Endothelial cell of umbilical vein (primary cell): ENCODE results near the gene TAS1R1. TPM values are rescaled to one million over a fixed set of nuclear protein-coding genes. Genes with fewer than 3 reads are reported as not detected.

Experiments used
- BruUV-seq: library from RNA; stranded (reverse); fragments of 400-500 nt; replicated peaks from 2 replicates; lab custom pipeline; 2021; lab: Mats Ljungman, UMichigan
- CTCF ChIA-PET: fragments of 300-600, 350-600 bp; sonication (Branson Sonifier 250); formaldehyde crosslinking; loops from one replicate; lab custom pipeline; 2021; ENCODE audit warnings: antibody characterized with exemption, inconsistent platforms; lab: Charles Lee
- POLR2A ChIA-PET: fragments of 300-600, 350-600 bp; sonication (Branson Sonifier 250); formaldehyde crosslinking; loops from one replicate; lab custom pipeline; 2021; ENCODE audit warnings: antibody characterized with exemption, inconsistent platforms; lab: Charles Lee
- DNase-seq: peaks from one replicate; pipeline ENCODE4 v3.0.0-alpha.2; 2011; ENCODE audit warnings: low read depth, low spot score
- FAIRE-seq: peaks from 2 replicates; lab custom pipeline; 2011; peaks lifted over from hg19 to GRCh38; lab: Jason Lieb, UNC
- H2AFZ ChIP-seq: 2 replicates; pipeline ENCODE4 v1.6.0; 2012; ENCODE audit warnings: low read depth, low read length, control low read depth, inconsistent platforms
- H3K27ac ChIP-seq: 2 replicates; pipeline ENCODE4 v1.5.1; 2011; ENCODE audit warnings: low read depth, mild to moderate bottlenecking, control low read depth, low read length, moderate library complexity; ENCODE audit not compliant: insufficient read depth
- H3K27me3 ChIP-seq, 2 experiments: 2 replicates each; pipeline versions ENCODE4 v1.6.0 to v1.6.1; 2011; ENCODE audit warnings: low read length in 2 of 2, mixed read lengths in 1 of 2; ENCODE audit not compliant: control insufficient read depth in 2 of 2, insufficient read depth in 2 of 2
- H3K36me3 ChIP-seq, 2 experiments: 2 replicates in 1 of 2; 3 replicates in 1 of 2; pipeline ENCODE4 v1.5.1; 2011; ENCODE audit warnings: low read length in 2 of 2, mild to moderate bottlenecking in 1 of 2, moderate library complexity in 1 of 2; ENCODE audit not compliant: control insufficient read depth in 2 of 2, insufficient read depth in 2 of 2; ENCODE audit errors: extremely low read depth in 1 of 2
- H3K4me1 ChIP-seq: 3 replicates; pipeline ENCODE4 v1.5.1; 2011; ENCODE audit warnings: mild to moderate bottlenecking, low read length; ENCODE audit not compliant: control insufficient read depth, insufficient read depth; ENCODE audit errors: extremely low read depth
- H3K4me2 ChIP-seq: 2 replicates; pipeline ENCODE4 v1.6.1; 2011; ENCODE audit warnings: low read length, control low read depth, mixed read lengths; ENCODE audit not compliant: insufficient read depth
- H3K4me3 ChIP-seq, 3 experiments: fragments of 200-600 bp in 1 of 3; sonication (generic), shearing (Covaris generic) in 1 of 3; replicated peaks in 1 of 3; 2 replicates each; pipeline ENCODE4 v1.5.1; 2011 to 2016; ENCODE audit warnings: control low read depth in 3 of 3, low read length in 3 of 3, mild to moderate bottlenecking in 2 of 3, inconsistent platforms in 1 of 3, low read depth in 1 of 3, moderate library complexity in 1 of 3; ENCODE audit not compliant: insufficient read depth in 1 of 3
- H3K79me2 ChIP-seq: 2 replicates; pipeline ENCODE4 v1.6.0; 2012; ENCODE audit warnings: low read length, inconsistent platforms; ENCODE audit not compliant: control insufficient read depth, insufficient read depth
- H3K9ac ChIP-seq: replicated peaks from 2 replicates; pipeline ENCODE3; 2011; ENCODE audit warnings: low read length, control low read depth; ENCODE audit not compliant: insufficient read depth; ENCODE audit errors: extremely low read depth
- H3K9me1 ChIP-seq: replicated peaks from 3 replicates; pipeline ENCODE4 v1.6.0; 2011; ENCODE audit warnings: mild to moderate bottlenecking, low read length; ENCODE audit not compliant: control insufficient read depth, insufficient read depth; ENCODE audit errors: extremely low read depth
- H3K9me3 ChIP-seq: replicated peaks from 2 replicates; pipeline ENCODE4 v1.5.1; 2012; ENCODE audit warnings: low read length, inconsistent platforms; ENCODE audit not compliant: control insufficient read depth, insufficient read depth
- H4K20me1 ChIP-seq: replicated peaks from 2 replicates; pipeline ENCODE3; 2011; ENCODE audit warnings: mild to moderate bottlenecking, low read length; ENCODE audit not compliant: control insufficient read depth, insufficient read depth; ENCODE audit errors: extremely low read depth
- EZH2 ChIP-seq: IDR thresholded peaks from 2 replicates; pipeline ENCODE4 v1.6.1; 2012; ENCODE audit warnings: borderline replicate concordance, low read depth, mild to moderate bottlenecking, moderate library complexity, low read length, inconsistent platforms; ENCODE audit not compliant: severe bottlenecking
- GATA2 ChIP-seq: IDR thresholded peaks from 2 replicates; pipeline ENCODE4 v1.7.0; 2011; ENCODE audit warnings: low read depth, mild to moderate bottlenecking, moderate library complexity, mixed read lengths, low read length; ENCODE audit not compliant: insufficient read length, insufficient read depth
- JUN ChIP-seq: IDR thresholded peaks from 2 replicates; pipeline ENCODE4 v1.6.1; 2011; ENCODE audit warnings: borderline replicate concordance, low read depth; ENCODE audit not compliant: insufficient read length, insufficient read depth
- MYC ChIP-seq: IDR thresholded peaks from one replicate; pipeline ENCODE4 v1.6.1; 2011; ENCODE audit warnings: mild to moderate bottlenecking, low read depth, low read length
- POLR2A ChIP-seq: IDR thresholded peaks from 2 replicates; pipeline ENCODE4 v1.6.1; 2012; ENCODE audit warnings: low read depth, mild to moderate bottlenecking, control low read depth, low read length
- POLR2AphosphoS5 ChIP-seq: IDR thresholded peaks from 2 replicates; pipeline ENCODE4 v1.6.1; 2012; ENCODE audit warnings: low read depth, mild to moderate bottlenecking, control low read depth, low read length, moderate library complexity; ENCODE audit not compliant: insufficient read depth
- dilution Hi-C: fragments of 300-500 bp; cut with MboI; formaldehyde crosslinking; loops from one replicate; pipeline ENCODE4 v1.15.0; 2019; ENCODE audit warnings: low sequenced_read_pairs; ENCODE audit not compliant: extremely low pct_ligation_motif_present
- intact Hi-C: fragments of 100-400 bp; cut with micrococcal nuclease; formaldehyde crosslinking; loops from one replicate; pipeline ENCODE4 v1.10.0; 2022
- polyA plus RNA-seq, 4 experiments: library from polyadenylated mRNA; depleted of rRNA in 3 of 4; stranded (reverse) in 3 of 4; unstranded in 1 of 4; fragments of >200 nt; gene quantifications; 2 replicates each; pipeline versions ENCODE4 v1.2.1 to v1.2.3, GENCODE V29; 2011 to 2012; ENCODE audit warnings: missing spikeins in 1 of 4
- total RNA-seq: library from RNA; stranded (reverse); gene quantifications from 2 replicates; pipeline ENCODE4 v1.2.3, GENCODE V29; 2021
- TF ChIP-seq, protein P1 (sequence below): IDR thresholded peaks from 2 replicates; pipeline ENCODE4 v1.6.1; 2011; ENCODE audit not compliant: insufficient read depth, insufficient read length
- TF ChIP-seq, protein P2 (sequence below), 2 donors: IDR thresholded peaks; 1 replicate in 1 of 2; 2 replicates in 1 of 2; pipeline ENCODE4 v1.5.1; 2011; ENCODE audit warnings: low read length in 2 of 2, mild to moderate bottlenecking in 2 of 2, moderate library complexity in 2 of 2, control low read depth in 1 of 2, inconsistent platforms in 1 of 2, low read depth in 1 of 2; ENCODE audit not compliant: insufficient read depth in 1 of 2; ENCODE audit errors: extremely low read depth in 1 of 2

The TAS1R1 gene
- total and polyA plus RNA-seq, 2 donors (not counting 3 experiments of a cell fraction or from before 2014, with no cell fraction given): not detected

DNA sequence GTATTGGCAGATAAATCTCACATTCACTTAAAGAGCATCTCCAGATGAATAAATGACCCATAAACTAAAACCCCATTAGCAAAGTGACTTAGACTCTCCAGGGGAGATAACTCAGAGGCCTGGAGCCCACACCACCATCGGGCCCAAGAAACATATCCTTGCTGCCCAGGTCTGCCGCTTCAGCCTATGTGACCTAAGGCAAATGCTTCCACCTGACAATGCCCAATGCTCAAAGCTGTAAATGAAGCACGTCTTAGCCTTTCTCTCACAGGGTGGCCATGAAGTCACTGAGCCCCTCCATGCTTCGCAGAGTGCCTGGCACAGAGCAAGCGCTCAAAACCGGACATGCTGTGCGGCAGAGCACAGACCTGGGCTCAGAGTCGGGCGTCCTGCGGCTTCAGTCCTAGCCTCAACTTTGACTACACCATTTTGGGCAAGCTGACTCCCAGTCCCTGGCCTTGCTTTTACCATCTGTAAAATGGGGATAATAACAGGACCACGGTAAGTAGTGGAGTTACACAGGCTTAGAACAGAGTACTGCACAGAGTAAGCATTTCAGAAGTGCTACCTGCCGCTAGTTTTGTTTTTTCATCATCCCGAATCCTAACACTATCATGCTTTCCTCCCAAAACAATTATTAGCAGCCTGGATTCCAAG, 24.5 kb upstream of the TAS1R1 start:
- FAIRE-seq: no peak
- no peaks in the 10 kb centered on the region for H4K20me1 ChIP-seq
- no peaks in the 10 kb centered on the region for H3K9me3 ChIP-seq
- dilution Hi-C loops: no loop called here
- no peak overlapping the region for H3K9ac ChIP-seq
- CTCF ChIA-PET: no interaction called here
- no peak overlapping the region for H3K27ac ChIP-seq
- H3K9me1 ChIP-seq: no peaks in the 10 kb centered on the region
- no peak overlapping the region for H3K4me2 ChIP-seq
- H3K4me1 ChIP-seq: no peaks in the 10 kb centered on the region
- H3K79me2 ChIP-seq: no peaks in the 10 kb centered on the region
- TF ChIP-seq, protein P1, sequence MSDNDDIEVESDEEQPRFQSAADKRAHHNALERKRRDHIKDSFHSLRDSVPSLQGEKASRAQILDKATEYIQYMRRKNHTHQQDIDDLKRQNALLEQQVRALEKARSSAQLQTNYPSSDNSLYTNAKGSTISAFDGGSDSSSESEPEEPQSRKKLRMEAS: no peak
- TF ChIP-seq, protein P2, sequence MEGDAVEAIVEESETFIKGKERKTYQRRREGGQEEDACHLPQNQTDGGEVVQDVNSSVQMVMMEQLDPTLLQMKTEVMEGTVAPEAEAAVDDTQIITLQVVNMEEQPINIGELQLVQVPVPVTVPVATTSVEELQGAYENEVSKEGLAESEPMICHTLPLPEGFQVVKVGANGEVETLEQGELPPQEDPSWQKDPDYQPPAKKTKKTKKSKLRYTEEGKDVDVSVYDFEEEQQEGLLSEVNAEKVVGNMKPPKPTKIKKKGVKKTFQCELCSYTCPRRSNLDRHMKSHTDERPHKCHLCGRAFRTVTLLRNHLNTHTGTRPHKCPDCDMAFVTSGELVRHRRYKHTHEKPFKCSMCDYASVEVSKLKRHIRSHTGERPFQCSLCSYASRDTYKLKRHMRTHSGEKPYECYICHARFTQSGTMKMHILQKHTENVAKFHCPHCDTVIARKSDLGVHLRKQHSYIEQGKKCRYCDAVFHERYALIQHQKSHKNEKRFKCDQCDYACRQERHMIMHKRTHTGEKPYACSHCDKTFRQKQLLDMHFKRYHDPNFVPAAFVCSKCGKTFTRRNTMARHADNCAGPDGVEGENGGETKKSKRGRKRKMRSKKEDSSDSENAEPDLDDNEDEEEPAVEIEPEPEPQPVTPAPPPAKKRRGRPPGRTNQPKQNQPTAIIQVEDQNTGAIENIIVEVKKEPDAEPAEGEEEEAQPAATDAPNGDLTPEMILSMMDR (IDR thresholded peaks at IDR 0.05; ENCODE audit: extremely low read depth in 1 of 2, insufficient read depth in 1 of 2, low read depth in 1 of 2, low read length in 2 of 2): no peak
- no peak for TF ChIP-seq POLR2AphosphoS5
- no peak for TF ChIP-seq POLR2A
- no peak for TF ChIP-seq MYC
- TF ChIP-seq JUN: no peak
- no peak for TF ChIP-seq GATA2
- no peak for TF ChIP-seq EZH2
- DNase-seq: no peak
- intact Hi-C loops: no loop called here
- no peaks in the 10 kb centered on the region for H3K27me3 ChIP-seq
- H3K4me3 ChIP-seq: no peak overlapping the region
- no peak overlapping the region for H2AFZ ChIP-seq
- POLR2A ChIA-PET: no interaction called here
- H3K36me3 ChIP-seq: peaks cover 15 to 33% of the 10 kb centered on the region in 2 experiments
- no TSS peak for BruUV-seq
